ENCODE measurements around the gene VWA8. TPM values are rescaled to one million over a fixed set of nuclear protein-coding genes. Genes with fewer than 3 reads are reported as not detected.
"Not testable (repeated sequence)": the region's sequence is repeated elsewhere in the genome, so short reads cannot be mapped to it uniquely, and the experiment has no call there.

The VWA8 gene
- total RNA-seq, 1 donor = 10.8 TPM

DNA sequence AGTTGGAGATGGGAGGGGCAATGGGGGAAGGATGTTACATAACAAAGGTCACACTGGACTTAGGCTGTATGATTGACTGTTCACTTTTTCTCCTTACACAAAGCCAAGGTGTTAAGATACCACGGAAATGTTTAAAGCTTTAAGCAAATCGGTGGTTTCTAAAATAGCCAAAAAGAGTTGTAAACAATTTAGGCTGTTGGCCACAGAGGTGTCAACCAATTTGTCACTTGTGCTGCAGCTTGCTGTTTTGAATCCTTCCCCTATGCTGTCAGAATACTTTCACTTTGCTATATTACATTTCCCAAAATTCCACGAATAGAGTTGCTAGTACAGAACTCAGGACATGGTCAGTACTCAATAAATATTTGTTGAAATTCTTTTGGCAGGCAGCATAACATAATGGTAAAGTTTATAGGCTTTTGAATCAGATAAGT, 149.3 kb downstream of the VWA8 start:
- no peak for DNase-seq (ENCODE audit: low read depth in 2 of 3, low spot score in 2 of 3)

DNA sequence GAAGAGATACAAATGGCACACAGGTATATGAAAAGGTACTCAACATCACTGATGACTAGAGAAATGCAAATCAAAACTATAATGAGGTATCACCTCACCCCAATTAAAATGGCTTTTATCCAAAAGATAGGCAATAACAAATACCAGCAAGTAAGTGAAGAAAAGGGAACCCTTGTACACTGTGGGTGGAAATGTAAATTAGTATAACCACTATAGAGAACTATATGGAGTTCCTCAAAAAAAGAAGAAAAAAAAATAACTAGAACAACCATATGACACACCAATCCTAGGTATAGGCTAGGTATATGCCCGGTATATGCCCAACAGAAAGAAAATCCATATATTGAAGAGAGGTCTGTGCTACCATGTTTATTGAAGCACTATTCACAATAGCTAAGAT, 150.9 kb downstream of the VWA8 start:
- DNase-seq (ENCODE audit: low read depth in 2 of 3, low spot score in 2 of 3) = no peak

GRCh38 chr13:41803445-41803735, 157.5 kb downstream of the VWA8 start:
- DNase-seq (ENCODE audit: low read depth in 2 of 3, low spot score in 2 of 3) = not testable (repeated sequence)

GRCh38 chr13:41802684-41803444, 158.0 kb downstream of the VWA8 start:
- DNase-seq (ENCODE audit: low read depth in 2 of 3, low spot score in 2 of 3) = no peak

DNA sequence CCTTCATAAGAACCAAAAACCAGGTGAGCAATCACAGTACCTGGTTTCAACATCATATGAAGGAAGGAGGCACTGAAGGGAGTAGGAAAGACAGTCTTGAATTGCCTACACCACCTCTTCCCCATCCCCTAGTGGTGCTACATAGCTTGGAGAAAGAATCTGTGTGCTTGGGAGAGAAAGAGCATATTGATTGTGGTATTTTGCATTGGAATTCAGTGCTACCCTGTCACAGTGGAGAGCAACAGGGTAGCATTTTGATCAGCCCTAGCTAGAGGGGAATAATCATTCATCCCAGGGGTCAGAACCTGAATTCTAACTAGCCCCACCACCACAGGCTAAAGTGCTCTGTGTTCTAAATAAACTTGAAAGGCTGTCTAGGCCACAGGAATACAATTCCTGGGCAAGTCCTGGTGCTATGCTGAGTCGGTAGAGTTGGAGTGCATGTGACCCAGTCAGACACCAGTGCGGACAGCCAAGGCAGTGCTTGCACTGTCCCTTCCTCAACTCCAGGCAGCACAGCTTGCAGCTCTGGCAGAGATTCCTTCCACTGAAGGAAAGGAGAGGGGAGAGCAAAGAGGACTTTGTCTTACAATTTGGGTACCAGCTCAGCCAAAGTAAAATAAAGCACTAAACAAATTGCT, 158.7 kb downstream of the VWA8 start:
- DNase-seq (ENCODE audit: low read depth in 2 of 3, low spot score in 2 of 3) = no peak

DNA sequence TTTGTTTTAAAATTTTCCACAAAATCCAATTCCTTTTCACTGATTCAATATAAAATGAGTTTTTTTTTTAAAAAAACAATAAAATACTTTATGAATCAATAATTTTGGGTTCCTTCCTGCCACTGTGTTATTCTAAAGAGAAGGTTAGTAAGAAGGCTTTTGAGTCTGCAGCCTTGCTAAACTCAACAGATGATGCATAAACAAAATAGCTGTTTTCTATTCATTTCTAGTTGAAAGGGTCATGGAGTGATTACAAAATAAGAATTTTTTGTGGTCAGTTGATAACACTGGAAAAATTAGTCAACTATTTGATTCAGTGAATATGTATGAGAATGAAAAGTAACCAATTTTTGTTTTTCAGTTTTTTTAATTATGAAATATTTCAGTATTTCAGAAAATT, 169.9 kb downstream of the VWA8 start:
- DNase-seq (ENCODE audit: low read depth in 2 of 3, low spot score in 2 of 3) = no peak

DNA sequence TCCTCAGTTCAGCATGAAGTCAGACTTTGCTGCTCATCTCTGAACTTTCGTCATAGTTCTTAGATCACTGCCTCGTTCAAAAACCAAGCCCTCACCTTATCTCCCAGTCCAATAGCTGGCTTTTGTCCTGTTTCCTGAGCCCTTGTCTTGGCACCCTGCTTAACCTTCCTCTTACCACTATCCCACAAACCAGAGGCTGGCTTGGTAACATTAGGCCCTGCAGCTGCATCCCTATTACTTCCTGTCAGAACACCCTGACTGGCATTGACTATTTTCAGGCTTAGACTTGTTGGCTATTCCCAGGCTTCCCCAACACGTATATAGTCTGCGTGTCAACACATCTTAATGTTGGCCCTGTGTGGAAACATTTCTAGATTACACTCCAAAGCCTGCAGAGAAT, 172.4 kb downstream of the VWA8 start:
- peak in 2 of 3 donors; percentile 45 to 92 for DNase-seq (ENCODE audit: low read depth in 2 of 3, low spot score in 2 of 3)

- DNase-seq (ENCODE audit: low read depth in 2 of 3, low spot score in 2 of 3) = no peak
Observed at GRCh38 chr13:41785402-41786172, 175.3 kb downstream of the VWA8 start.

DNA sequence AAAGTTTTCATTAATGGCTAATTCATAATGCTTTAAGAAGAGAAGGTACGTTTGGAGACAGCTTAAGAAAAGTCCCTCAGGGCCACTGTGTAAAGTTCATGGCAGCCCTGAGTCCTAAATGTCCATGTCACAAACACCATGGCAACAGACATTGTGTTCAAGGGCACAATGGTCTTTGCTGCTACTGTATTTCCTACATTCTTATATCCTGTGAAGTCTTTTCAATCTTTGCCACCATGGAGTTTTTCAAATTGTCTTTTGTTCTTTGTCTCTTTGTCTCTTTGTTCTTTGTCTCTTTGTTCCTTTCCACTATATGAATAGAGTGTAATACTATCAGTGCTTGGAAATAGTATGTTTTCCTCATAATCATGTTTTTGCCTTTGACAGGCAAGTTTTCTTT, 178.8 kb downstream of the VWA8 start:
- no peak for DNase-seq (ENCODE audit: low read depth in 2 of 3, low spot score in 2 of 3)

GRCh38 chr13:41780715-41781706, 179.9 kb downstream of the VWA8 start:
- no peak for DNase-seq (ENCODE audit: low read depth in 2 of 3, low spot score in 2 of 3)

GRCh38 chr13:41775251-41775650, 185.7 kb downstream of the VWA8 start:
- DNase-seq (ENCODE audit: low read depth in 2 of 3, low spot score in 2 of 3) = no peak

- DNase-seq (ENCODE audit: low read depth in 2 of 3, low spot score in 2 of 3) = no peak
Observed at GRCh38 chr13:41774605-41775218, 186.2 kb downstream of the VWA8 start.

DNA sequence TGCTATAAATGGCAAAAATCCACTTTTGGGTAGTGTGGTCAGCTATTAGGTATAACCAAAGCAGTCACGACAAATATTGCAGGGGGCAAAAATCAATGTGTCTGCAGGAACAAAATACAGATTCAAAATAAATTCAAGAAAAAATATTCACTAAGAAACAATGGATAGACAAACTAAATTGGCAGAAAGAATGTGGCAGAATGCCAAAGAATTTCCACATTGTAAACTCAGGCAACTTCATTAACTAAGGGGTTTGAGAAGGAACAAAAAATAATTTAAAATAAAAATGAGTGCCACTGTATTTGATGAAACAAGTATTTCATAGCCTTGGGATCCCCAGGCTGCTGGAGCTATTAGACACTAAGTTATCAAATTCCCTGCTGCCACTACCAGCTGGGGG, 193.1 kb downstream of the VWA8 start:
- no peak for DNase-seq (ENCODE audit: low read depth in 2 of 3, low spot score in 2 of 3)

DNA sequence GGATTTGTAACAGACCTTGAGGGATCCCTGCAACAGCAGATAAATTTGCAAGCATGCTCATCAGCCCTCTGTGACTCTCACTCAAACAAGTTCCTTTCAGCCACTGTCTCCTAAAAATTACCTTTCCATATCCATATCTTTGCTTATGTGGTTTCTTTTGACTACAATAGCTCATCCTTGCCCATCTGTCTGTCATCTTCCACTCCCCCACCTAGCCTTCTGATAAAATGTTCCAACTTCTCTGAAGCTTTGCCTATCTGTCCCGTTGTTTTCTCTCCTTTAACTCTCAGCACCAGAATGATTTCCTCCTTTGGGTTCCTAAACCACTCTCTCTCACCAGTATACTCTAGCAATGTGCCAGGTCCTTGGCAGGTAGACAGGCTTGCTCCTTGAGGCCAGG, 194.5 kb downstream of the VWA8 start:
- no peak for DNase-seq (ENCODE audit: low read depth in 2 of 3, low spot score in 2 of 3)

DNA sequence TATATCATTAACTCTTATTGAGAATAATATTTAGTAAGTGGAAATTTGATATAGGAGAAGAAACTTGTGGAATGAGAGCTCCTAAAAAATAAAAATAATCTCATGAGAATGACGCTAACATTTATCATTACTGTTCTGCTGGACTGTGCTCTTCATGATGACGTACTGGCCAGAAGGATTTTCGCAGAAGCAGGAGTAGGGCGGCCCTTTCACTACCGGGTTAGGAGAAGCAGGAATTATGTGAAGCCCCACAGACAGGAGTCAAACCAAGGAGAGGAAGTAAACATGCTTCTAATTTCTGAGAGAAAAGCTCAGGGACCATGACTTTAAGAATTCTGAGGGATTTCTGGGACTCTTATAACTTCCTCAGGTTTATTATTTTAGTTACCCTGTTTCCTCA, 195.1 kb downstream of the VWA8 start:
- DNase-seq (ENCODE audit: low read depth in 2 of 3, low spot score in 2 of 3) = no peak

GRCh38 chr13:41765020-41765419, 195.9 kb downstream of the VWA8 start:
- DNase-seq (ENCODE audit: low read depth in 2 of 3, low spot score in 2 of 3) = no peak

- DNase-seq (ENCODE audit: low read depth in 2 of 3, low spot score in 2 of 3) = no peak
Observed at GRCh38 chr13:41764558-41764957, 196.4 kb downstream of the VWA8 start.

DNA sequence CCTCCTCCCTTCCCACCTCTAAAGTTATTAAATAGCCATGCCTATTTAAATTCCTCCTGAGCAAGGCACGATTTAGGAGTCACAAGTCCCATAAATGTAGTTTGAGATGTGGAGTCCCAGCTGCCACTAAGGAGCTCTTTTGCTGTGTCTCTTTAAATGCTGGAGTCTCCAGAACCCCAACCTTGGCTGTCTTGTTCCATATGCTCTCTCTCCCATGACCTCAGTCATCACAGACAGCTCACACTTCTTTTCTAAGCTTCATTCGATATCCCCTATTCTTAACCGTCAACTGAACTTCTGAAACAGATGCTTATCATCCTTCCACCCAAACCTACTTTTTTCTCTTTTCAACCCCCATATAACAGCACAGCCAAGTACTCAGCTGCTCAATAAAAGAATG, 197.1 kb downstream of the VWA8 start:
- DNase-seq (ENCODE audit: low read depth in 2 of 3, low spot score in 2 of 3) = no peak

- no peak for DNase-seq (ENCODE audit: low read depth in 2 of 3, low spot score in 2 of 3)
Observed at GRCh38 chr13:41762796-41763195, 198.1 kb downstream of the VWA8 start.

- DNase-seq (ENCODE audit: low read depth in 2 of 3, low spot score in 2 of 3) = peak in 2 of 3 donors; percentile 5 to 61
Observed at GRCh38 chr13:41756198-41756880, 204.6 kb downstream of the VWA8 start.
